ENCODE measurements around the gene CCDC117.

DNA sequence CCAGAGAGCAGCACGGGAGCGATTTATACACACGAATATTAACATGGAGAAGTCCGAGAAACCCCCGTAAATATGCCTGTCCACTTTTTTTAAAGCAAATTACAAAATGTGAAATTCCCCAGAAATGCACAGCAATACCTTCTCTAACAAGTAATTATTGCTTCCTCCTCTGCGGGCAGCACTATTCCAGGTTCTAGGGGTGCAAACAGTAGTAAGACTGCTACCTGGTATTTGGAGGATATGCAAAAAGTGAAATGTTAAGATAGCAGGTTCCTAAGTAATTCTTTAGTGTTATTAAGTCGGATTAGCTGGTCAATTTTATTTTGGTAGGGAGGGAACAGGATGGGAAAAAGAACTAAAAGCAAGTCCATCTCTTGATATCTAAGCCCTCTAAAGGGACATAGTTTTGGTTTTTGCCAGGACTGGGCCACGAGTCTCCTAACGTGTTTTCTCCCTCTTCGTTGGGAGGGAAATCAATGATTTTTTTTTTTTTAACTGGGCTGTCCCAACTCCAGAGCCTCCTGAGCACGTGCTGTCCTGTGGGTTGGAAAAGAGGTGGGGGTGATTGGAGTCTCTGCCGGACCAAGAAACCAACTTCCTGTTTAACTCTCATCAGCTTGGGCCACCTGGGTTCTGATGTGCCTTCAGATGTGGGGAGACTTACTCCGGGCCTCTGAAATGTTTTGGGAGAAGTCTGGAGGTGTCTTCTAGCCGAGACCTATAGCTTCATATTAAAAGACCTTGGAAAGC lies 29.5 kb downstream of the CCDC117 start:
- TF ChIP-seq, protein P1, sequence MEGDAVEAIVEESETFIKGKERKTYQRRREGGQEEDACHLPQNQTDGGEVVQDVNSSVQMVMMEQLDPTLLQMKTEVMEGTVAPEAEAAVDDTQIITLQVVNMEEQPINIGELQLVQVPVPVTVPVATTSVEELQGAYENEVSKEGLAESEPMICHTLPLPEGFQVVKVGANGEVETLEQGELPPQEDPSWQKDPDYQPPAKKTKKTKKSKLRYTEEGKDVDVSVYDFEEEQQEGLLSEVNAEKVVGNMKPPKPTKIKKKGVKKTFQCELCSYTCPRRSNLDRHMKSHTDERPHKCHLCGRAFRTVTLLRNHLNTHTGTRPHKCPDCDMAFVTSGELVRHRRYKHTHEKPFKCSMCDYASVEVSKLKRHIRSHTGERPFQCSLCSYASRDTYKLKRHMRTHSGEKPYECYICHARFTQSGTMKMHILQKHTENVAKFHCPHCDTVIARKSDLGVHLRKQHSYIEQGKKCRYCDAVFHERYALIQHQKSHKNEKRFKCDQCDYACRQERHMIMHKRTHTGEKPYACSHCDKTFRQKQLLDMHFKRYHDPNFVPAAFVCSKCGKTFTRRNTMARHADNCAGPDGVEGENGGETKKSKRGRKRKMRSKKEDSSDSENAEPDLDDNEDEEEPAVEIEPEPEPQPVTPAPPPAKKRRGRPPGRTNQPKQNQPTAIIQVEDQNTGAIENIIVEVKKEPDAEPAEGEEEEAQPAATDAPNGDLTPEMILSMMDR (IDR thresholded peaks at IDR 0.05) = no peak
- TF ChIP-seq POLR2AphosphoS5 (IDR thresholded peaks at IDR 0.05; ENCODE audit: low read depth, low read length) = no peak

Data from Panc1 (cell line).